Thyroid gland (tissue), 4 donors: ENCODE data around the gene SLC12A8. TPM values are rescaled to one million over a fixed set of nuclear protein-coding genes. Genes with fewer than 3 reads are reported as not detected.
A peak's percentile ranks its signal among the peaks of the same experiment; 100 is the strongest.

ENCODE experiments used
- DNase-seq, 2 donors: peaks; one replicate each; pipeline ENCODE4 v3.0.0-alpha.2; 2019
- H3K27ac ChIP-seq, 3 donors: fragments of 200-600 bp; sonication (generic); 1 replicate in 2 of 3; 2 replicates in 1 of 3; pipeline ENCODE4 v1.5.1; 2016 to 2019; ENCODE audit warnings: mild to moderate bottlenecking in 1 of 3, moderate library complexity in 1 of 3
- H3K27me3 ChIP-seq: fragments of 200-600 bp; sonication (generic); one replicate; pipeline ENCODE4 v1.5.1; 2019
- H3K36me3 ChIP-seq, 2 donors: fragments of 200-600 bp; sonication (generic); one replicate each; pipeline ENCODE4 v1.5.1; 2016 to 2019
- H3K4me1 ChIP-seq, 2 donors: fragments of 200-600 bp; sonication (generic); one replicate each; pipeline ENCODE4 v1.5.1; 2017 to 2019
- H3K4me3 ChIP-seq, 3 donors: fragments of 200-600 bp; sonication (generic); replicated peaks in 1 of 3; 1 replicate in 2 of 3; 2 replicates in 1 of 3; pipeline ENCODE4 v1.5.1; 2016; ENCODE audit warnings: mild to moderate bottlenecking in 1 of 3
- H3K9me3 ChIP-seq: fragments of 200-600 bp; sonication (generic); one replicate; pipeline ENCODE4 v1.5.1; 2017
- POLR2A ChIP-seq, 2 donors: fragments of 450-650 bp; IDR thresholded peaks; one replicate each; pipeline ENCODE4 v1.6.1; 2017; ENCODE audit warnings: antibody characterized with exemption in 2 of 2, mild to moderate bottlenecking in 2 of 2, moderate library complexity in 1 of 2
- WGBS, 2 donors: methylation state at CpG; one replicate each; pipeline ENCODE4 v1.1.5; 2017; 5-methylcytosine and 5-hydroxymethylcytosine counted together
- intact Hi-C: fragments of 100-400 bp; cut with DNase I; formaldehyde crosslinking; loops from one replicate; pipeline ENCODE4 v1.15.1; 2023
- total RNA-seq, 4 donors: library from RNA; depleted of rRNA; stranded (reverse); fragments of >200 nt; gene quantifications; one replicate each; pipeline ENCODE4 v1.2.3, GENCODE V29; 2016
- TF ChIP-seq, protein P1 (sequence below), 6 experiments: fragments of 200-600 bp in 3 of 6; fragments of 450-650 bp in 3 of 6; sonication (generic) in 3 of 6; IDR thresholded peaks; one replicate each; pipeline ENCODE4 v1.5.1; 2016 to 2019; ENCODE audit warnings: antibody characterized with exemption in 6 of 6, mild to moderate bottlenecking in 2 of 6, inconsistent platforms in 1 of 6, moderate library complexity in 1 of 6

The SLC12A8 gene
- total RNA-seq, 4 donors from 2014 or later = 71.2 to 136 (median 99.2) TPM

DNA sequence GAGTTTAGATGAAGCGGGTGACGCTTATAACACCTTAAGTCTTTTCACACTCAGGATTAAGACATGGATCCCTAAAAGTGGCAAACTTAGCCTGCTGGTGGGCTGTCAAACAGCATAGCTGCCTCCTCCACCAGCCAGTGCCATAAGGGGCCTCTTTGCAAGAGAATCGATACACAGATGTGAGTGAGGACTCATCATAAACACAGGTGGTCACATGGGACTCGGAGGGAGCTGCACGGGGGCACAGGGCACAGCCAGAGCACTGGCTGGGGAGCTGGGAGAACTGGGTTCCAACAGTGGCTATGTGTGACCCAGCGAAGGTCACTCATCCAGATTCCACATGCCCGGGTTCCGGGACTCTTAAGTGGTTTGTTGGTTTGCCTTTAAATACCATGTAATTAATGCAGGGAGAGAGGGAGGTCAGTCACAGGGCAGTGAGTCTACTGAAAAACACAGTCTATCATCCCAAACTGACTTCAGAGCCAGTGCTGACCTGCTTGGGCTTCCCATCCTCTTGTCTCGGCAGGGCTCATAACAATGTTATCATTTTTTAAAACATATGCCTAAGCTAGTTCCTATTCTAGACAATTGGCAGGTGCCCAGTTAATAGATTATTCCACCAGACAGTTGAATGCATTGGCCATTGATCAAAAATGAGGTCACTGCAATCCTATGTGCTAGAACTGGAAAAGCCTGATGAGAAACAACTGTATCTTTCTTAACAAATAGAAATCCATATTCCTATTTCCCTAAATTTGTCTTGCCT lies 51.8 kb downstream of the SLC12A8 start:
- no peak for DNase-seq
- TF ChIP-seq POLR2A (IDR thresholded peaks at IDR 0.05) = no peak
- TF ChIP-seq, protein P1, sequence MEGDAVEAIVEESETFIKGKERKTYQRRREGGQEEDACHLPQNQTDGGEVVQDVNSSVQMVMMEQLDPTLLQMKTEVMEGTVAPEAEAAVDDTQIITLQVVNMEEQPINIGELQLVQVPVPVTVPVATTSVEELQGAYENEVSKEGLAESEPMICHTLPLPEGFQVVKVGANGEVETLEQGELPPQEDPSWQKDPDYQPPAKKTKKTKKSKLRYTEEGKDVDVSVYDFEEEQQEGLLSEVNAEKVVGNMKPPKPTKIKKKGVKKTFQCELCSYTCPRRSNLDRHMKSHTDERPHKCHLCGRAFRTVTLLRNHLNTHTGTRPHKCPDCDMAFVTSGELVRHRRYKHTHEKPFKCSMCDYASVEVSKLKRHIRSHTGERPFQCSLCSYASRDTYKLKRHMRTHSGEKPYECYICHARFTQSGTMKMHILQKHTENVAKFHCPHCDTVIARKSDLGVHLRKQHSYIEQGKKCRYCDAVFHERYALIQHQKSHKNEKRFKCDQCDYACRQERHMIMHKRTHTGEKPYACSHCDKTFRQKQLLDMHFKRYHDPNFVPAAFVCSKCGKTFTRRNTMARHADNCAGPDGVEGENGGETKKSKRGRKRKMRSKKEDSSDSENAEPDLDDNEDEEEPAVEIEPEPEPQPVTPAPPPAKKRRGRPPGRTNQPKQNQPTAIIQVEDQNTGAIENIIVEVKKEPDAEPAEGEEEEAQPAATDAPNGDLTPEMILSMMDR (IDR thresholded peaks at IDR 0.05) = no peak
- H3K27ac ChIP-seq = peak overlapping the region in 2 of 3 donors; percentile 13 to 19
- no peaks in the 10 kb centered on the region for H3K36me3 ChIP-seq
- intact Hi-C loops = loop anchor here (10.0 kb wide), 2 partner anchors 166 to 236 kb away; no protein-coding TSS in a partner anchor
- peaks cover 19 to 48% of the 10 kb centered on the region in 2 donors for H3K4me1 ChIP-seq
- no peaks in the 10 kb centered on the region for H3K9me3 ChIP-seq
- no peaks in the 10 kb centered on the region for H3K27me3 ChIP-seq
- WGBS, 2 donors = 76 to 83% methylated on average over 9 of the region's 9 CpGs
- H3K4me3 ChIP-seq = no peak overlapping the region

GRCh38 chr3:125157183-125157582 lies 55.4 kb downstream of the SLC12A8 start:
- intact Hi-C loops = no loop called here
- H3K4me1 ChIP-seq = peaks cover 11 to 31% of the 10 kb centered on the region in 2 donors
- no peaks in the 10 kb centered on the region for H3K9me3 ChIP-seq
- DNase-seq = no peak
- 74 to 90% methylated on average over 3 of the region's 3 CpGs for WGBS, 2 donors
- H3K27ac ChIP-seq = no peak overlapping the region
- H3K27me3 ChIP-seq = no peaks in the 10 kb centered on the region
- TF ChIP-seq, protein P1 (IDR thresholded peaks at IDR 0.05) = no peak
- TF ChIP-seq POLR2A (IDR thresholded peaks at IDR 0.05) = no peak
- H3K36me3 ChIP-seq = no peaks in the 10 kb centered on the region
- H3K4me3 ChIP-seq = no peak overlapping the region

- Histone ChIP-seq H3K4me3 (no peak overlapping the region), H3K27ac (no peak overlapping the region), H3K27me3 (no peaks in the 10 kb centered on the region), H3K9me3 (no peaks in the 10 kb centered on the region), H3K4me1 (peaks cover 18 to 31% of the 10 kb centered on the region in 2 donors), H3K36me3 (no peaks in the 10 kb centered on the region)
- no peak for TF ChIP-seq POLR2A (IDR thresholded peaks at IDR 0.05)
- TF ChIP-seq, protein P1 (IDR thresholded peaks at IDR 0.05) = no peak
- WGBS, 2 donors = 86 to 91% methylated on average over 7 of the region's 7 CpGs
- DNase-seq = no peak
- intact Hi-C loops = no loop called here
These were observed 56.1 kb downstream of the SLC12A8 start for GRCh38 chr3:125156456-125156855.

DNA sequence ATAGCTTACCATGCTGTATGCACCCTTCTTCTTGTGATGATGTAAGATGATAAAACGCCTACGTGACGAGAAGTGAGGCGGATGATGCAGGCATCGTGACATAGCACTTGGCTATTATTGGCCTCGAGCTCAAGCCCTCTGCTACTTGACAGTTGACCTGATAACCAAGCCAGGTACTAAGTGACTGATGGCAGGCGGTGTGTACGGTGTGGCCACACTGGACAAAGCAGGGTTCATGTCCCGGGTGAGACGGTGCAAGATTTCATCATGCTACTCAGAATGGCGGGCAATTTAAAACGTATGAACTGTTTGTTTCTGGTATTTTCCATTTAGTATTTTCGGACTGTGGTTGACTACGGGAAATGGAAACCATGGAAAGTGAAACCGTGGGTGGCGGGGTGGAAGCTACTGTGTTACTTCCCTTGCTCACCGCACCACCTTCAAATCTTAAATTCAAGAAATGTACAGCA lies 57.7 kb downstream of the SLC12A8 start:
- intact Hi-C loops = no loop called here
- Histone ChIP-seq H3K9me3 (no peaks in the 10 kb centered on the region), H3K36me3 (no peaks in the 10 kb centered on the region), H3K27ac (no peak overlapping the region), H3K4me1 (peaks cover 27 to 35% of the 10 kb centered on the region in 2 donors), H3K4me3 (no peak overlapping the region), H3K27me3 (no peaks in the 10 kb centered on the region)
- 87 to 90% methylated on average over 17 of the region's 17 CpGs for WGBS, 2 donors
- DNase-seq = no peak
- TF ChIP-seq, protein P1 (IDR thresholded peaks at IDR 0.05) = no peak
- TF ChIP-seq POLR2A (IDR thresholded peaks at IDR 0.05) = no peak

- Histone ChIP-seq H3K4me3 (no peak overlapping the region), H3K27me3 (no peaks in the 10 kb centered on the region), H3K9me3 (no peaks in the 10 kb centered on the region), H3K4me1 (peaks cover 34 to 42% of the 10 kb centered on the region in 2 donors), H3K36me3 (no peaks in the 10 kb centered on the region), H3K27ac (no peak overlapping the region)
- no peak for DNase-seq
- WGBS, 2 donors = 96 to 100% methylated on average over 3 of the region's 3 CpGs
- TF ChIP-seq, protein P1 (IDR thresholded peaks at IDR 0.05) = no peak
- intact Hi-C loops = no loop called here
These were observed 58.4 kb downstream of the SLC12A8 start for GRCh38 chr3:125154110-125154509.
